Cardiac muscle cell (in vitro differentiated cells and primary cell): ENCODE measurements around the gene C9orf78. TPM values are rescaled to one million over a fixed set of nuclear protein-coding genes. Genes with fewer than 3 reads are reported as not detected.

ENCODE experiments used
- DNase-seq, 2 donors: peaks; one replicate each; pipeline versions ENCODE4 v3.0.0 to v3.0.0-alpha.2; 2010 to 2017; ENCODE audit warnings: low read depth in 1 of 2, low spot score in 1 of 2
- H3K27ac ChIP-seq: fragments of 200-600 bp; sonication (generic); 2 replicates; pipeline ENCODE4 v1.5.1; 2016
- H3K27me3 ChIP-seq: fragments of 200-600 bp; sonication (generic); 2 replicates; pipeline ENCODE4 v1.6.0; 2016; ENCODE audit warnings: control low read depth
- H3K36me3 ChIP-seq: fragments of 200-600 bp; sonication (generic); 2 replicates; pipeline ENCODE4 v1.5.1; 2016; ENCODE audit warnings: control low read depth
- H3K4me1 ChIP-seq: fragments of 200-600 bp; sonication (generic); 2 replicates; pipeline ENCODE4 v1.8.1; 2017; ENCODE audit warnings: low read depth, mild to moderate bottlenecking, mixed run types
- H3K4me3 ChIP-seq: fragments of 200-600 bp; sonication (generic); 2 replicates; pipeline ENCODE4 v1.5.1; 2016; ENCODE audit warnings: mild to moderate bottlenecking
- H3K9me3 ChIP-seq: fragments of 200-600 bp; sonication (generic); 2 replicates; pipeline ENCODE4 v1.5.1; 2017; ENCODE audit warnings: low read depth, mild to moderate bottlenecking, control low read depth
- polyA plus RNA-seq: library from polyadenylated mRNA; unstranded; fragments of >200 nt; fragmentation: Nextera tagmentation; extraction: Ambion mirVana; gene quantifications from 2 replicates; pipeline ENCODE4 v1.2.1, GENCODE V29; 2016
- total RNA-seq: library from RNA; depleted of rRNA; stranded (reverse); fragments of >200 nt; gene quantifications from 2 replicates; pipeline ENCODE4 v1.2.3, GENCODE V29; 2016
- TF ChIP-seq, protein P1 (sequence below): IDR thresholded peaks from 2 replicates; pipeline ENCODE4 v1.5.1; 2012; ENCODE audit warnings: low read depth, mild to moderate bottlenecking, low read length

The C9orf78 gene
- total and polyA plus RNA-seq, 2 experiments from 2014 or later: 56.5 to 66.5 TPM

DNA sequence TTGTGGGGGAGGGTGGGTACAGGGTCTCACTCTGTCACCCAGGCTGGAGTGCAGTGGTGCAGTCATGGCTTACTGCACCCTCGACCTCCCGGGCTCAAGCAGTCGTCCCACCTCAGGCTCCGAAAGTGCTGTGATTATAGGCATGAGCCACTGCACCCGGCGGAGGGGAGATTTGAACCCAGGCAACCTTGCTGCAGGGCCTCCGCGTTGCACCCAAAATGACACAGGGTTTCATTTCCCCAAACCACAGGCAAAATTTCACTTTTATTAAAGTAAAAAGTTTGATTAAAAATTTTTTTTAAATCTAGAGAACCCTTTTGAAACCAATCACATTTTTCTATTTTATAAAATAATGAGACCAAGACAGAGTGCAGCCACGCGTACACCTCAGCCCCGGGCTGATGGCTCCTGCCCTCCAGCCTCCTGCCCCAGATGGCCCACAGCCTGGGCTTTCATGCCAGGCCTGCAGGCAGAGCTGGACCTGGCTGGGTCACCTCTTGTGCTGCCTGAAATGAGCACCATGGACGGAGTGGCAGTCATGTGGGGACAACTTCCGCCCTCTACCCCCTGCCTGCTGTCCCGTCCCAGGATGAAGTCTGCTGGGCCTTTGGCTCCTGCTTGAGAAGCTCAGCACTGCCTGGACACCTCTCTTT, 30.7 kb upstream of the C9orf78 start:
- H3K27me3 ChIP-seq: no peaks in the 10 kb centered on the region
- TF ChIP-seq, protein P1, sequence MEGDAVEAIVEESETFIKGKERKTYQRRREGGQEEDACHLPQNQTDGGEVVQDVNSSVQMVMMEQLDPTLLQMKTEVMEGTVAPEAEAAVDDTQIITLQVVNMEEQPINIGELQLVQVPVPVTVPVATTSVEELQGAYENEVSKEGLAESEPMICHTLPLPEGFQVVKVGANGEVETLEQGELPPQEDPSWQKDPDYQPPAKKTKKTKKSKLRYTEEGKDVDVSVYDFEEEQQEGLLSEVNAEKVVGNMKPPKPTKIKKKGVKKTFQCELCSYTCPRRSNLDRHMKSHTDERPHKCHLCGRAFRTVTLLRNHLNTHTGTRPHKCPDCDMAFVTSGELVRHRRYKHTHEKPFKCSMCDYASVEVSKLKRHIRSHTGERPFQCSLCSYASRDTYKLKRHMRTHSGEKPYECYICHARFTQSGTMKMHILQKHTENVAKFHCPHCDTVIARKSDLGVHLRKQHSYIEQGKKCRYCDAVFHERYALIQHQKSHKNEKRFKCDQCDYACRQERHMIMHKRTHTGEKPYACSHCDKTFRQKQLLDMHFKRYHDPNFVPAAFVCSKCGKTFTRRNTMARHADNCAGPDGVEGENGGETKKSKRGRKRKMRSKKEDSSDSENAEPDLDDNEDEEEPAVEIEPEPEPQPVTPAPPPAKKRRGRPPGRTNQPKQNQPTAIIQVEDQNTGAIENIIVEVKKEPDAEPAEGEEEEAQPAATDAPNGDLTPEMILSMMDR: no peak
- DNase-seq: no peak
- no peak overlapping the region for H3K4me3 ChIP-seq
- H3K4me1 ChIP-seq: no peaks in the 10 kb centered on the region
- H3K36me3 ChIP-seq: peaks cover 13% of the 10 kb centered on the region
- H3K27ac ChIP-seq: no peak overlapping the region
- no peaks in the 10 kb centered on the region for H3K9me3 ChIP-seq

DNA sequence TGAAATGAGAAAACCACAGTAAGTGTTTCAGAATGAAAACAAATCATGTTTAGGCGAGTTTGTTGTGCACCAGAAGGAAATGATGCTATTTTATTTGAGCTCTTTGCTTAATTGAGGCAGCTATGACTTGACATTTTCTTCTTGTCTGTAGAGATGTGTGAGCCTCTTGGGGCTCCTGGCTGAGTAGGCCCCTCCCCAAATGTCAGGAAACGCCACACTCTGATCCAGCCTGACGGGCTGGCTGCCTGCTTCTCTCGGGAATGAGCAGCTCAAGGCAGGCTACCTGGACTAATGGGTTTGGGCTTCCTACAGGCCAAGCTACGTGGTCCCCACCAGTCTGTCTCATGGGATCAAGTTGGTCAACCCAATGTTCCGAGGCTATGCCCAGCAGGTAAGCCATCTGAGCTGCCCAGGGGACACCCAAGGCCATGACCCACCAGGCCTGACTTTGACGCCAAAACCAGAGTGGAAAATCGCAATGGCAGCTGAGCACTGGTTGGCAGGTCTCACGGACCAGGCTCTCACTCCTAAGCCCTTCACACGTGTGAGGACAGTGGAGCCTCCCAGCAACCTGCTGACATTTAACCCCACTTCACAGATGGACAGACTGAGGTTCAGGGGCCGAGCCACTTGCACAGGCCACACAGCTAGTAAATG, 30.0 kb upstream of the C9orf78 start:
- DNase-seq: no peak
- Histone ChIP-seq H3K4me1 (no peaks in the 10 kb centered on the region), H3K4me3 (no peak overlapping the region), H3K27ac (no peak overlapping the region), H3K36me3 (peaks cover 16% of the 10 kb centered on the region), H3K9me3 (no peaks in the 10 kb centered on the region), H3K27me3 (no peaks in the 10 kb centered on the region)
- TF ChIP-seq, protein P1: no peak

DNA sequence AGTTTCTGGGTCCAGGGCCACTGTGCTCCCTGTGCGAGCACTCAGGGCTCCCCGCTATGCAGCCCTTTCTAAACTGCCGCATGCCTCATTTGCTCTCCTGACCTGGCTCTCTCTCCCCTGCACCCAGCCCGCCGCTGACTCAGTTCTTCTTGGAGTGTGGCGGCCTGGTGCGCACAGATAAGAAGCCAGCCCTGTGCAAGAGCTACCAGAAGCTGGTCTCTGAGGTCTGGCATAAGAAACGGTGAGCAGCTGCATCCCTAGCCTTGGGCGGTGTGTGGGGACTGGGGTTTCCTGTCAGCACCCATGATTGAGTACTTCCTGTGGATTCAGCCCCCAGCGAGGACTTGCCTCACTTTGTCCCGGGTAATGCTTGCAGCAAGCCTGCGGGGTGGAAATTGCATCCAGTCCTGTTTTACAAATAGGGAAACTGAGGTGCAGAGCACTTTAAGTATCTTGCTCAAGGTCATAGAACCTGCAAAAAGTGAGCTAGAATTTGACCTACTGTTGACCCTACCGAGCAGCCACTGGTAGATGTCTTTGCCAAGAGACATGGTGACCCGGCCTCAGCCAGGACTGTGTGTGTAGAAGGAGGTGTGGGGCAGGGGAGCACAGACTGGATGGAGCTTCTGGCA, 28.1 kb upstream of the C9orf78 start:
- Histone ChIP-seq H3K27me3 (no peaks in the 10 kb centered on the region), H3K9me3 (no peaks in the 10 kb centered on the region), H3K4me1 (no peaks in the 10 kb centered on the region), H3K36me3 (peaks cover 20% of the 10 kb centered on the region), H3K27ac (no peak overlapping the region), H3K4me3 (no peak overlapping the region)
- DNase-seq: peak in 1 of 2 donors; percentile 96
- TF ChIP-seq, protein P1: no peak

DNA sequence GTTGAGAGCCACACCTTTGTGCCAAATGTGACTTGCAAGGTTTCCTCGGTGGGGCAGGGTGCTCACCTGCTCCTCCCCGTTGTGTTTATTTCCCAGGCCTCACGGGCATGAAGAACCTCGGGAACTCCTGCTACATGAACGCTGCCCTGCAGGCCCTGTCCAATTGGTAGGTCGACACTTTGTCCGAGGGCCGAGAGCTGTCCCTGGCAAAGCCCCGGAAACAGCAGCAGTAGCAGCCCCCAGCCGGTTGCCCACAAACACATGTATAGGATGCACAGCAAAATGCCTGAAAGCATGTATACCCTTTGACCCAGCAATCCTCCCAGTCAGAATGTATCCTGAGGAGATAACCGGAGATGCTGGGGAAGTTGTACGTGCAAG, 26.4 kb upstream of the C9orf78 start:
- no peaks in the 10 kb centered on the region for H3K9me3 ChIP-seq
- TF ChIP-seq, protein P1: no peak
- no peak overlapping the region for H3K4me3 ChIP-seq
- no peaks in the 10 kb centered on the region for H3K4me1 ChIP-seq
- H3K36me3 ChIP-seq: peaks cover 20% of the 10 kb centered on the region
- H3K27ac ChIP-seq: no peak overlapping the region
- no peak for DNase-seq
- no peaks in the 10 kb centered on the region for H3K27me3 ChIP-seq

DNA sequence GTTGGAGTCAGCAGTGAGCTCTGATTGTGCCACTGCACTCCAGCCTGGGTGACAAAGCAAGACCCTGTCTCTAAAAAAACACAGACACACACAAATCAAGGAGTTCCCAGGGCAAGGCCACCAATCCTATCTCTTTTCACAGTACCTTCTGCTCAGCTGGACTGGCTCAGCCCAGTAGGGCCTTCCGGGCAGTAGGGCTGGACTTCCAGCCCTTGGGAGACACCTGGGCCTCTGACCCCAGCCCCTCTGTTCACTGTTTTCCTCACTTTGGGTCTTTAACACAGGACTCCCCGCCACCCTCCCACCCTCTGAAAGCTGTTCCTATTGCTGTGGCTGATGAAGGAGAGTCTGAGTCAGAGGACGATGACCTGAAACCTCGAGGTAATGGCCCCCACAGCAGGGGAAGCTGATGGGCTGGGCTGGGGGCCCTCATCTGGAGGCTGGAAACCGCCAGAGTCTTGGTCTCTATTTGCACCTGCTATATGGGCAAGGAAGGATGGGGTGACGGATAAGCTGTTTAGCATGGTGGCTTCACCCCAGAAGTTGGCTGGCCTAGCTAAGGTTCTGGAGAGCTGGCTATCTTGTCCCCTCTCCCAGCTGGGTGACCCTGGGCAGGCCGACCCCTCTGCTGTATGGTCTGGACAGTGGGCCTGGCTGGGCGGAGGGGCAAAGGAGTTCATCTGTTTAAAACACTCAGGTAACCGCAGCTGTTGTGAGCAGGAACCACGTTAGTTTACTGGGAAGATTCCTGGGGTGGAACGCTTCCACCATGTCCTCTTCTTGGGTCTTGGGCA, 25.8 kb upstream of the C9orf78 start:
- Histone ChIP-seq H3K27me3 (no peaks in the 10 kb centered on the region), H3K36me3 (peaks cover 20% of the 10 kb centered on the region), H3K4me1 (no peaks in the 10 kb centered on the region), H3K9me3 (no peaks in the 10 kb centered on the region), H3K4me3 (no peak overlapping the region), H3K27ac (no peak overlapping the region)
- TF ChIP-seq, protein P1: no peak
- DNase-seq: no peak
